UCSD-AML1 (cell line): ENCODE results near the gene TMOD3.
"Not testable (repeated sequence)": the region's sequence is repeated elsewhere in the genome, so short reads cannot be mapped to it uniquely, and the experiment has no call there.

Experiments used
- DNase-seq: peaks from one replicate; lab custom pipeline; 2025; ENCODE audit not compliant: unreplicated experiment; lab: John Stamatoyannopoulos, UW

Gene TMOD3

DNA sequence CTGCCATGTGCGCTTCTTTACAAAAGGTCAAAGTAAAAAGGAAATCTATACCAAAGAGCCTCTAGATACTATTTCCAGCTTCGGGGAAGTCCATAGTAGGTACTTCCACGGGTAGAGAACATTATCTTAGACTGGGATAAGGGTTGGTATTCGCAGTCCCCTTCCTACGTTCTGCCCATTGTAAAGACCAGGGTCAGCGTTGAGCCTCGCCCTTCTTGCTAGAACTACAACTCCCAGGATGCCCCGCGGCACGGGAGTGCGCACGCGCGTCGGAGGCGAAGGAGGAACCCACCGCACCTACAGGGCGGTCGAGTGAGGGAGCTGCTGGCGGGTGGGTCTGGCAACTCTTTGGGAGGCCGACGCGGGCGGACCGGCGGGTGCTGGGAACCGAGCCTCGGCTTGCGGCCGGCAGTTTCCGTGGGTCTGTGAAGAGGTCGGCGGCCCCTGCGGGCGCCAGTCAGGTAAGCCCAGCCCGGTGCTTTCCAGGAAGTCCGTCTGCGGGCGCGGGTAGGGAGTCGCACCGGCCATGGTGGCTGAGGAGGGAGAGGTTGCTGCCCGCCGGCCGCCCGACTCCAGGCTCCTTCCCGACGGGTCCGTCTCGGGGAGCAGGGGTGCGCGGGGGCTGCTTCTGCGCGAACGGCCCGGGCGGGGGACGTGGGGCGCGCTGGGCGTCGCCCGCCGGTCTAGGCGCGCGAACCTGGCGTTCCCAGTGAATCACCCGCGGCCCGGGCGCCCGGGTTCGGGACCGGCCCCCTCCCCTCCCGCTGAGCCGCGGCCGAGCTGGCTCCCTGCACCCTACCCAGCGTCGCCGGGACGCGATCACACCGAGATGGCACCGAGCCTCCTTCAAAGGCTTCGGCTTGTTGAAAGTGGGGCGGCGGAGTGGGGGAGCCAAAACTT, at the start of gene TMOD3:
TSS of gene TMOD3 (plus strand) at position 278 of the 900 bp plus-strand sequence. CDS start 33,232 bp downstream, outside the sequence.
- DNase-seq = peak; percentile 91

DNA sequence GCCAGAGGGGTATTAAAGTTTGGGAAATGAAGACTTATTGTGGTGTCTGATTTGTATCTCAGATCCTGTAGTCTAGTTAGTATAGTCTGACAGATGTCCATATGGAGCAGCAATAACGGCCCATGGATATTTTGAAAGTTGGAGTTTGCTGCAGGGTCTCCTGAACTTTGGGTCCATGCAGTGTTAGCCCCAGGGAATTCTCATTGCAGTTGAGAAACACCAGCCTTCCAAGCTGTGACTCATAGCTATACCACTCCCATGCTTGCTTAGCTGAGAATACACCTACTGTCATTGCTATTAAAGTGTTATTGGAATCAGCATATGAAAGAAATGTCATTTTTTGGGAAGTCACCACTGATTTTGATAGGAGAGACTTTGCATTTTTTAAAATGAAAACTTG, 48.8 kb upstream of the TMOD3 start:
- DNase-seq = no peak

DNA sequence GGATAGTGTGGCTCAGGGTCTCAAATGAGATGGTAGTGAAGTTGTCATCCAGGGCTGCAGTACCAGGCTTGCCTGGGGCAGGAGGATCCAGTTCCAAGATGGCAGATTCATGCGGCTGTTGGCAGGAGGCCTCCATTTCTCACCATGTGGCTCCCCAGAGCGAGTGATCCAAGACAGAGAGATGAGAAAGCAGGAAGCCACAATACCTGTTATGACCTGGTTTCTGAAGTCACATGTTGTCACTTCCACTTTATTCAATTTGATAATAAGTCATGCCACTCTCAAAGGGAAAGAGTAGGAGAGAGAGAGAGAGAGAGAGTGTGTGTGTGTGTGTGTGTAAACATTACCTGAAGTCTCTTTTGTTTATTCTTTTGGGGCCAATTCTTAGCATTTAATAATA, 47.9 kb upstream of the TMOD3 start:
- no peak for DNase-seq

DNA sequence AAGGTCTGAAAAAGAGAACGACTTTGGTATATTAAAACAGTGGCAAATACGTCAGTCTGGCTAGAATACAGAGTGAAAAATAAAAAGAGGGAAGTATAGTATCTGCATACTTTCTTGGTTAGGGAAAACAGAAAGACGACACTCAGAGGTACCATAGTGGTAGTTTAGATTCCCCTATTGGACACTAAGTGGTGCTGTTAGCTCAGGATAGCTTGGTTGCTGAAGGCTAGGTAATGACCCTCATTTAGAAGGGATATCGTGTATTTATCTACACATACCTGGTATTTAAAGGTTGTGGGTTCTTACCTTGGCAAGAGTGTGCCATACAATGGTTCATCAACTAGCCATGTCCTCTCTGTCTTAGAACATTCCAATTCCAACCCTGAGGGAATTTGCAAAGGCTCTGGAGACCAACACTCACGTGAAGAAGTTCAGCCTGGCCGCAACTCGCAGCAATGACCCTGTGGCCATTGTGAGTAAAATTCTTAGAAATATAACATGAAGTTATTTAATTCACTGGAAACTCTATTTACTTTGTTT, 47.0 kb upstream of the TMOD3 start:
- DNase-seq = no peak

DNA sequence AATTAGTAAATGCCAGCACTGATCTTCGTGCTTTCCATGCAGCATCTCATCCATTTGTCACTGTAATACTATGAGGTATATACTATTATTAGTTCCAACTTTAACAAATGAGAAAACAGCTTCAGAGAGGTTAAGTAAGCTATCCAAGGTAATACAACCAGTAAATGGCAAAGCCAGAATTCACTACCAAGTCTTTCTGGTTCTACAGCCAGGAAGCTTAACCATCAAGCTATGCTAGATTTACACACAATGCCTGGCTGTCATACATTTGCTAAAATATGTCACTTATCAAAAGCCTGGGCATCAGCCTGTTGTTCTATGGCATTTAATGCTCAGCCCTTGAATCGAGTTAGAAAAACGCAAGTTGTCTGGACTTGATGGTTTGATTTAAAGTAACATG, 45.5 kb upstream of the TMOD3 start:
- DNase-seq = no peak

DNA sequence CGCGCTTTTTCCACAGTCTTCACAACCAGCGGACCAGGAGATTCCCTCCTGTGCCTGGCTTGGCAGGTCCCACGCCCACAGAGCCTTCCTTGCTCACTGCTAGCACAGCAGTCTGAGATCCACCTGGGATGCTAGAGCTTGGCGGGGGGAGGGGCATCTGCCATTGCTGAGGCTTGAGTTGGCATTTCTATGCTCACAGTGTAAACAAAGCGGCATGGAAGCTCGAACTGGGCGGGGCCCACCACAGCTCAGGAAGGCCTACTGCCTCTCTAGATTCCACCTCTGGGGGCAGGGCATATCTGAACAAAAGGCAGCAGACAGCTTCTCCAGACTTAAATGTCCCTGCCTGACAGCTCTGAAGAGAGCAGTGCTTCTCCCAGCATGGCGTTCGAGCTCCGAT, 42.3 kb upstream of the TMOD3 start:
- not testable (repeated sequence) for DNase-seq

DNA sequence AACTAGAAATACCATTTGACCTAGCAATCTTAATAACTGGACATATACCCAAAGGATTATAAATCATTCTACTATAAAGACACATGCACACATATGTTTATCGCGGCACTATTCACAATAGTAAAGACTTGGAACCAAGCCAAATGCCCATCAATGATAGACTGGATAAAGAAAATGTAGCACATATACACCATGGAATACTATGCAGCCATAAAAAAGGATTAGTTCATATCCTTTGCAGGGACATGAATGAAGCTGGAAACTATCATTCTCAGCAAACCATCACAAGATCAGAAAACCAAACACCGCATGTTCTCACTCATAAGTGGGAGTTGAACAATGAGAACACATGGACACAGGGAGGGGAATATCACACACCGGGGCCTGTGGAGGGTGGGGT, 37.0 kb upstream of the TMOD3 start:
- DNase-seq = not testable (repeated sequence)

DNA sequence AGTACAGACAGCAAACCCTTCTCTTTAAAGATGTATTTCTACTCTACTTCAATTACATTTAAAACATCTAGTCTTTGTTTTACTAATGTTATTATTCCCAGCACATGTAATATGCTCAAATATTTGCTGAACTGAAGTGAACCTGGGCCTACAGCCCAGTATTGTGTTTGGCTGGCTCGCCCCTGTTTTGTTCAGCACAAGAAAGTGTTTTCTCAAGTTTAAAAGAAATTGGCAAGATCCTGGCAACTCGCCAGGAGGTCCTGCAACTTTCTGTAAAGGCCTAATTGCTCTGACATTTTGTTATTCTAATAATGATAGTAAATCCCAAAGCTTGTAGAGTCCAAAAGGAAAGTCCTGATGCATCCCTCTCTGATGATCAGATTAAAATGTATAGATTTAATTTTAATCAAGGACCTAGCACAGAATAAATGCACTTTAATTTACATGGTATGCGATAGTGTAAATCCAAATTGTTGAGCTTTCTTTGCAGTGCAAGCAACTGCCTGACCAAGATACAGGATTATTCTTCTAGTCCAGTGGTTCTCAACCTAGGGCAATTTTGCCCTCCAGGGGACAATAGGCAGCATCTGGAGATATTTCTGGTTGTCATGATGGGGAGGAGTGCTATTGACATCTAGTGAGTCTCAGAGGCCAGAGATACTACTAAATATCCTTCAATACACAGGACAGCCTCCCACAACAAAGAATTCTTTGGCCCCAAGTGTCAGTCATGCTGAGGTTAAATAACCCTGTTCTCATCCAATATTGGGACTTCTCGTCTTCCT, 35.7 kb upstream of the TMOD3 start:
- DNase-seq = no peak

DNA sequence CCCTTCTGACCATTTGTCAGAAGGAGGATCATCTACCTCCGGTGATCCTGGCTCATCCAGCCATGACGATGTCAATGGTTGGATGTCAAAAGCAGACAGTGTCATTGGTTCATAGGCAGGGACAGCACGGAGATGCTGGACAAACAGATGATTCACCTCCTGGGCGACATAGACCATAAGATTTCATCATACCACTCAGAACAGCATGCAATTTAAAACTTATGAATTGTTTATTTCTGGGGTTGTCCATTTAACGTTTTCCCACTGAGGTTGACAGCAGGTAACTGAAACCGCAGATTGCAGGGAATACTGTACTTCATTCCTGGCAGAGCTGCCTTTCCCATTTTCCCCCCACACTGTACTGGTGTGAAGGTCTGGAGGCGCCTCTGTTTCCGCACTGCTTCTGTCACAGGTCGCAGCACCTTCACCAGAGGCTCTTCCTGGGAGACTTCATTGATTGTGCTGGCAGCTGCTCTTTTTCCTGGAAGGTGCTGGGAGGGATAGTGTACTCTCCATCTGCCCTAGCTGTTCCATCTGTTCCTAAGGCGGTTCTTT, 32.5 kb upstream of the TMOD3 start:
- no peak for DNase-seq

DNA sequence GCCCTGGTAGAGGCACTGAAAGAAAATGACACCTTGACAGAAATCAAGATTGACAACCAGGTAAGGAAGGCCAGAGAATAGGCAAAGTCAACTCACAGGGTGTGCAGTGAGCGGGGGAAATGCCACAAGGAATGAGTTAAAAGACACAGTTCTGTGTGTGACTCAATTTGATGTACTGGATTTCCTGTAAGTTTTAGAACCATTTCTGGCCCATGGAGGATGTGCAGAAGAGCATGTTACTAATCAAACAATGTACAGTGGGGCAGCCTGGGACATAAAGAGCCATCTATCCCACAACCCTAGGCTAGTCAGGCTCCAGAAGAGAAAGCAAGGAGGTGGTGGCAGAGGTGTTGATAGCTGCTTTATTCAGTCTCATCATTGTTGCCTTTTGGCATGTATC, 31.2 kb upstream of the TMOD3 start:
- no peak for DNase-seq

DNA sequence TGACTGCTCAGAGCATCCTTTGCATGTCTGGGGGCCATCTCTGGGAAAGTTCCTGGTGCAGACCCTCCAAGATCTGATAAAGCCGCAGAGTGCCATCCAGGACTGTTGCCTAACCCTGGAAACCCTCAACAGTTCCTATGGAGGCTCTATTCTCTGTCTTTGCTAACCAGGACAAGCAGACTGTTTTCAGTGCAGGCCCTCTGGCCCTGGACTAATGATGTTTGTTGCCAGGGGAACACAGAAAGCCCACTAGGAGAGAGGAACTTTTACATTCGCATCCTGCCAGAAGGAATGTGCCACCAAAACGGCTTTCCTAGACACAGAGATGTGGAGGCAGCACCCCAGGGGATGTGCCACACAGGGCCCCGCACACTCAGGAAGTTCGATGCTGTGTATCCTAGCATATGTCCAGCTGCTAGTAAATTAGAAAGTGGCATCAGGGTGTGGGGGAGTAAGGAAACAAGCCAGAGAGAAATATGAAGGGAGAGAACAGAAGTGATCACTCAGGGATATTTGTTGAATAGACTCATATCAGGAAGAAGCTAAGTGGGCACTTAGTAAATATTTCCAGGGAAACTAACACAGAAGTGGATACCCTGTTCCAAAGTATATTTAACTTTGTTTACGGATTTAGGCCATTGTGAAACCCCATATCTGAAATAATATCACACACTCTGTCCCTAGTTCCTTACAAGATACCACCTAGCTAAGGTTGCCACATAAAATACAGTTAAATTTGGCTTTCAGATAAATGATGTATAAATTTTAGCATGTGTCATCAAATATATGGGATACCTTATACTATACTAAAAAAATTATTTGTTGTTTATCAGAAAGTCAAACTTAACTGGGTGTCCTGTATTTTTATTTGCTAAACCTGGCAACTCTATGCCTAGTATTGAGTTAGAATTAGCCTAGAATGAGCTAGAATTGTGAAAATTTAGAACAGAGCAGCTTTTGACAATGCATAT, 29.9 kb upstream of the TMOD3 start:
- DNase-seq = no peak

DNA sequence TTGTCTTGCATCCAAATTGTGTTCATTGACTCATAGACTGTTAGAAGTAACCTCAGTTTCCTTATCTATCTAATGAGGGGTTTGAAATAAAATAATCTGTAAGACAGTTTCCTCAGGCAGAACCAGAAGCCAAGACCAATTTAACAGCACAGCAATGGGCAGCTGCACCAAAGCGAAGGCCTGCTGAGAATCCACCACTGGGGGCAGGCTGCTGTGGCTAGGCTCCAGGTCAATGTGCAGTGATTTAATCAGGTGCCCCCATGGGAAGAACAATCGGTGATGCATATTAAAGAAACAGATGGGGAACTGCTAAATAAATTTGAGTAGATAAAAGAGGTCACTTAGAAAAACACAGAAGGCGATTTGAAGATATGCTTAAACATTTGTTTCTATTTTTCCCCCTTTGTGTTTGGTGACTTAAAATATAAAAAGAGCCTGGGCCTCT, 28.0 kb upstream of the TMOD3 start:
- DNase-seq = no peak

DNA sequence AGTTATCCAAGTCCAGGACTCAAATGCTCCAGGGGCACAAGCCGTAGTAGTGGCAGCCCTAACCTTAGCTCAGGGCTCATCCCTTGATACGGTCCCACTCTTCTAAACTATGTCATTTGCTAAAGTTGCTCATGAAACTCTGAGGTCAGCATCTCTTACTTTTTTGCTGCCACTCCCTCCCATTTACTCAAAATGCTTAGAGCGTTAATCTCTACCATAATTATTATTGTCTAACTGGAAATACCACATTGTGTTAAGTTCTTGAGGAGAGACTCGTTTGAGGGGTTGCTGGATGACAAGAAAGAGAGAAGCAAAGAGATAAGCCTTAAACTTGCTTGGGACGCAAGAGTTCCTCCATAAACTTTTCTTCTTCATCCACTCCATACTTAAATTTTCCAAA, 26.9 kb upstream of the TMOD3 start:
- no peak for DNase-seq

DNA sequence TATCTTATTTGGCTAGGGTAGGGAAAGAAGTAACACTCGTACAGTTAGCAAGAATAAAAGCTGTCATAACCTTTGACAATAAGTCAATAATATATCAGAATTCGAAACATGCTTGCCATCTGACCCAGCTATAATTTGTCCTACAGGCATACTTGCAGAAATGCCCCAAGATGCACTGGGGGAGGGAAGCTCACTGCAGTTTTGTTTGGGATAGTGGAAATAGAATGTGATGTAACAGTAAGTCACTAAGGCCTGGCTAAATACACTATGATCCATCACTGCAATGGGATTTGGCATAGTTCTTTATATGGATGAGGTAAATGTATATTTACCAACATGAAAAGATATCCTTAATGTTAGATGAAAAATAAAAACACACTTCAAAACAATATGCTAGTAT, 25.5 kb upstream of the TMOD3 start:
- no peak for DNase-seq

DNA sequence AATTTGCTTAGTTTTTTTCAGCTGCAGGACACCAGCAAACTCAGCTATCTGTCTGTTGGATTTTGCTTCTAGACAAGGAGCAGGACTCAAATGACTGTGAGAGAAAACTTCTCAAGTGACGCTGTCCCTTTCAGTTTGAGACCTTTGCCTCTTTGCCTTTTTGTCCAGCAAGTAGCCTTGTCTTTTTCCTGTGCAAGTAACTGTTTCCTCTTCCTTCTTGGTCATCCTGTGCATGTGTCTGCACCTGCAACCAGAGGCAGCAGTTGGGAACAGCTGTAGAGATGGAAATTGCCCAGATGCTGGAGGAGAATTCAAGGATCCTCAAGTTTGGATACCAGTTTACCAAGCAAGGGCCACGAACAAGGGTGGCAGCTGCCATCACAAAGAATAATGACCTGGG, 23.3 kb upstream of the TMOD3 start:
- no peak for DNase-seq

DNA sequence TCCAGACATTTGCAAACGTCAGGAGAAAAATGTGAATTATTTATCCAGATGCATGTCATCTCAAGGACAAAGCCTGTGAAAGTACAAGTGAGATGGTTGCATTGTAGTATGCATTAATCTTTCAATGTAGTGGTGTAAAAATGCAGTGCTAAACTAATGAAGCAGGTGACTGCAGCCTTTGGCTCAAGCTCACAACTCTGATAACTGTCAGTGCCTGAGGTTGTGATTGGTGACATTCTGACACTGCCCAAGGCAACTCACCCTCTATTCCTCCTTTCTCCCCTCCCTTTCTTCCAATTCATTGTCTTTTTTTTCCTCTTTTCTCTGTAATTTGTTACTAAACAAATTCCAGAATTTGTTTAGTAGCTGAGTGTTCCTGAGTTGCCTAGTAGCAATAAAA, 20.0 kb upstream of the TMOD3 start:
- no peak for DNase-seq

DNA sequence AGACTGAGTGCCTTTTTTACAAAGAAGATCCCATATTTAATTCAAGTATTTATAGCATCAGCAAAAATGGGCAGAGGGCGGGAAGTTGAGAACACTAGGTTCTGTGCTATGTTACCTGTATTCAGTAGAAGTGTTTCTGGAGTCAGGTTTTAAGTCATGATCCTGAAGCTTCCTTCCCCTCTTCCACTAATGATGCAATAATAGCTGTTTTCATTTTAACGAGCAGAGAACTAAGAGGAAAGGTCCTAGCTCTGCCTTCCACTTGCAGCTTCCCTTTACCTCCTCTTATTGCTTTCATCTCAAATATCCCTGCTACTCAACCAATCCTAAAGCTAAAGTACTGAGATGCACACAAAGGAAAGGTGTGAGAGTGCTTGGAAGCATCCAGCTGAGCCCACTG, 16.9 kb upstream of the TMOD3 start:
- DNase-seq = no peak

DNA sequence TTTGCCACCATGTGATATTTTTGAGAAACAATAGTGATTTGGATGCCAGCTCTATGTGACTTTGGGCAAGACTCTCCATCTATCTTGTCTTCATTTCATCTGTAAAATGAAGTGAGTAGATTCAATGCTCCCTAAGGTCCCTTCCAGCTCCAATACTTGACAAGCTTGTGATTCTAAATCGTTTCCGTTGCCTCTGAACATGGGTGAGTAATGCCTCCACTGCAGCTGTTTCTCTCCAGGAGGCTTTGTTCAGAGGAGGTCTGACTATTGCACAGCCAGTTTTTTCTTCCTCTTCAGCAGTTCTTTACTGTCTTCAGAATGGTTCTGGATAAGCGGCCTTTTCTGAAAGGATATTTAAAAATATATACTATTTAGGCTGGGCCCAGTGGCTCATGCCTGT, 14.8 kb upstream of the TMOD3 start:
- DNase-seq = no peak

DNA sequence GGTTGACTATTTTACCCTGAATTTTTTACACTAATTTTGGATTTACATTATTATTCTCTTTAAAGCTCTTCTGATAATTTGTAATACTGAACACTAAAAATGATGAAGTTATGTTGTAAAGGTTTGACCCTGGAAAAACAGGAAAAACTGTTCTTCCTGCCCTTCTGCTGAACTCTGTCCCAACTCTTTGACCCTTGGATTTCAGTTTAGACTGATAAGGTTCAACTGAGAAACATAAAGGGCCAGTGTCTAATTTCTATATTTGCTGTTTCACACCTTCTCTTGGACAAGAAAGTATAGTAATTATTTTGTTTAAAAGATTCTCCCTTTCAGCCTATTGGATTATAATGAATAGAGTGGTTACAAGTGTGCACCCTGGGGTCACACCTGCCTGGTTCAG, 12.8 kb upstream of the TMOD3 start:
- DNase-seq = no peak

DNA sequence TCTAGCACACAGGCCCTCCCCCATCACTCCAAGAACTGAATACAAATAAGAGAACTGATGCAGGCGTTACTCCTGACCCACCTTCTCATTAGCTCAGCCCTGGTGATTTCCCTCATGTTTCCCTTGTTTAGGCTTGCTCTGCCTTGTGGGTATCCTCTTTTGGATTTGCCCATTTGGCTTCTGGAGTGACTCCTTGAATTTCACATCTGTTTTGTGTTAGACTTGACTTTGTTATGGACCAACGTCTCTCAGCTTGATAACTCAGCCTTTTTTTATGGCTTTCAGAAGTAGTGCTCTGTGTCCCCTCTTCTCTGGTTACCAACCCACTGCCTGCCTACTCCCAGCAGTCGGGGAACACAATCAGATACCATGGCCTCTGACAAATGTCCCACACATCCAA, 11.3 kb upstream of the TMOD3 start:
- DNase-seq = no peak
